Progenitor cell of endocrine pancreas (in vitro differentiated cells): ENCODE data around the gene ACP4. TPM values are rescaled to one million over a fixed set of nuclear protein-coding genes. Genes with fewer than 3 reads are reported as not detected.
A peak's percentile ranks its signal among the peaks of the same experiment; 100 is the strongest.

ENCODE experiments used
- DNase-seq: peaks from one replicate; pipeline ENCODE4 v3.0.0; 2021; ENCODE audit warnings: low spot score; ENCODE audit not compliant: unreplicated experiment
- H3K27ac Mint-ChIP-seq: 2 replicates; pipeline ENCODE4 v1.8.0; 2021; ENCODE audit warnings: mild to moderate bottlenecking, moderate library complexity, mixed read lengths
- H3K27me3 Mint-ChIP-seq: 2 replicates; pipeline ENCODE4 v1.8.0; 2021; ENCODE audit warnings: mixed read lengths
- H3K36me3 Mint-ChIP-seq: 2 replicates; pipeline ENCODE4 v1.8.0; 2022; ENCODE audit warnings: mixed read lengths; ENCODE audit not compliant: insufficient read depth
- H3K4me1 Mint-ChIP-seq: 2 replicates; pipeline ENCODE4 v1.8.0; 2021; ENCODE audit warnings: low read depth, mixed read lengths
- H3K4me3 Mint-ChIP-seq: 2 replicates; pipeline ENCODE4 v1.8.0; 2021; ENCODE audit warnings: low read depth, mild to moderate bottlenecking, moderate library complexity, mixed read lengths
- H3K9me3 Mint-ChIP-seq: 2 replicates; pipeline ENCODE4 v1.8.0; 2021; ENCODE audit warnings: low read depth, mixed read lengths
- CTCF ChIP-seq: fragments of 200-600 bp; sonication (generic); IDR thresholded peaks from one replicate; pipeline ENCODE4 v1.5.0; 2021; ENCODE audit warnings: antibody characterized with exemption, mild to moderate bottlenecking; ENCODE audit not compliant: unreplicated experiment
- total RNA-seq: library from RNA; stranded (reverse); gene quantifications from 2 replicates; pipeline ENCODE4 v1.2.1, GENCODE V29; 2021

ACP4 gene
- total RNA-seq, 1 donor from 2014 or later = not detected

- Mint-ChIP-seq H3K36me3 (no peaks in the 10 kb centered on the region), H3K27me3 (peaks cover 58% of the 10 kb centered on the region), H3K9me3 (peaks cover 8% of the 10 kb centered on the region), H3K27ac (no peak overlapping the region), H3K4me1 (no peaks in the 10 kb centered on the region), H3K4me3 (no peak overlapping the region)
- no peak for TF ChIP-seq CTCF
- no peak for DNase-seq
Measured at GRCh38 chr19:50827476-50827875, 37.3 kb downstream of the ACP4 start.

GRCh38 chr19:50829801-50830200 lies 39.6 kb downstream of the ACP4 start:
- no peaks in the 10 kb centered on the region for H3K36me3 Mint-ChIP-seq
- TF ChIP-seq CTCF = no peak
- no peak for DNase-seq
- peaks cover 8% of the 10 kb centered on the region for H3K9me3 Mint-ChIP-seq
- H3K27ac Mint-ChIP-seq = peak overlapping the region; percentile 42
- H3K4me3 Mint-ChIP-seq = no peak overlapping the region
- peaks cover 59% of the 10 kb centered on the region for H3K27me3 Mint-ChIP-seq
- no peaks in the 10 kb centered on the region for H3K4me1 Mint-ChIP-seq

- TF ChIP-seq CTCF = no peak
- Mint-ChIP-seq H3K36me3 (no peaks in the 10 kb centered on the region), H3K4me1 (no peaks in the 10 kb centered on the region)
Measured at GRCh38 chr19:50830266-50831025, 40.2 kb downstream of the ACP4 start.

GRCh38 chr19:50831026-50831396 lies 40.8 kb downstream of the ACP4 start:
- Mint-ChIP-seq H3K9me3 (peaks cover 6% of the 10 kb centered on the region), H3K36me3 (no peaks in the 10 kb centered on the region), H3K4me1 (no peaks in the 10 kb centered on the region), H3K27ac (no peak overlapping the region), H3K27me3 (peaks cover 52% of the 10 kb centered on the region), H3K4me3 (no peak overlapping the region)
- TF ChIP-seq CTCF = no peak
- no peak for DNase-seq

More at GRCh38 chr19:50830266-50831025, 40.2 kb downstream of the ACP4 start:
- Mint-ChIP-seq H3K27ac (no peak overlapping the region), H3K9me3 (peaks cover 8% of the 10 kb centered on the region), H3K4me3 (no peak overlapping the region), H3K27me3 (peaks cover 55% of the 10 kb centered on the region)
- no peak for DNase-seq

GRCh38 chr19:50832666-50833065 lies 42.5 kb downstream of the ACP4 start:
- Mint-ChIP-seq H3K27me3 (peaks cover 50% of the 10 kb centered on the region), H3K4me3 (no peak overlapping the region), H3K9me3 (no peaks in the 10 kb centered on the region), H3K4me1 (peaks cover 4% of the 10 kb centered on the region), H3K36me3 (no peaks in the 10 kb centered on the region), H3K27ac (no peak overlapping the region)
- no peak for DNase-seq
- no peak for TF ChIP-seq CTCF
